ENCODE data around the gene SCAMP5. TPM values are rescaled to one million over a fixed set of nuclear protein-coding genes. Genes with fewer than 3 reads are reported as not detected.

The SCAMP5 gene
- total and polyA plus RNA-seq, 2 of the 13 experiments (the other 11 are each of a cell fraction or from before 2014, with no cell fraction given), result 34.3 to 49.0 TPM

DNA sequence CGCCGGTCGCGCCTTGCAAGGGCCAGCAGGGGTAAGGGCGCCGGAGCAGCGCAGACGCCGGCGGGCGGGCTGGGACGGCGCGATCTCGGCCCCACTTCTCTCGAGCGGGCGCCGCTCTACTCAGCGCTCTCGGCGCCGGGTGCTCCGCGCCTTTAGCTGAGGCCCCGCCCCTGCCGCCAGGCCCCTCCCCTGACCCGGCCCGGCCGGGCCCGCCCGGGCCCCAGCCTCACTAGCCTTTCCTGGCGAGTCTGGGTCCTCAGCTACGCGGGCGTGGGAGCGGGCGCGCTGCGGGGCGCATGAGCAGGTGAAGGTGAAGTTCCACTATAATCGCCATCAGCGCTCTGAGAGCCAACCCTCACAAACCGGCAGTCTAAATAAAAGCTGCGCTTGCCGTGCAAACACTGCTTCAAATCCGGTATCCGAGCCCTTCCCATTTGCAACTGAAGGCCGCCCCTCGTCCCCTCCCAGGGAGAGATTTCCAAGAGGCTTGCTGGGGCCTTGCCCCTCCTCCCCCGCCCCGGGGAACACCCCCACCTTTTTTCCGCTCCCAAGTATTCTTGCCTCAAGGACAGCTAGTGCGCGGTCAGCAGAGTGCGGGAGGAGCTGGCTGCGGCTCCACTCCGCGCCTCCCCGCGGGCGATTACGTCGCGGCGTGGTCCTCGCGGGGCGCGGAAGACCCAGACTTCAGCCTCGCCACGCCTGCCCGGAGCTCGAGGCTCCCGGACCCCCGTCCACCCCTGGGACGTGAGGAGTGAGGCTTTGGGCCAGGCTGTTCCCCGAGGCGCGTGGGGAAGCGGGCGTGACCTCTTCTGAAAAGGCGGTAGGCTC is 38.5 kb upstream of the SCAMP5 start, which contains the start of gene RPP25 (continued):
- TF ChIP-seq ZNF225 (CRISPR knock-in tag; IDR thresholded peaks at IDR 0.05), result no peak
- no peak; the same call in 1 of the 2 replicates for TF ChIP-seq SNAI1 (CRISPR knock-in tag; IDR thresholded peaks at IDR 0.05; ENCODE audit: borderline replicate concordance)
- TF ChIP-seq, protein P1, sequence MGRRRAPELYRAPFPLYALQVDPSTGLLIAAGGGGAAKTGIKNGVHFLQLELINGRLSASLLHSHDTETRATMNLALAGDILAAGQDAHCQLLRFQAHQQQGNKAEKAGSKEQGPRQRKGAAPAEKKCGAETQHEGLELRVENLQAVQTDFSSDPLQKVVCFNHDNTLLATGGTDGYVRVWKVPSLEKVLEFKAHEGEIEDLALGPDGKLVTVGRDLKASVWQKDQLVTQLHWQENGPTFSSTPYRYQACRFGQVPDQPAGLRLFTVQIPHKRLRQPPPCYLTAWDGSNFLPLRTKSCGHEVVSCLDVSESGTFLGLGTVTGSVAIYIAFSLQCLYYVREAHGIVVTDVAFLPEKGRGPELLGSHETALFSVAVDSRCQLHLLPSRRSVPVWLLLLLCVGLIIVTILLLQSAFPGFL (CRISPR knock-in tag; IDR thresholded peaks at IDR 0.05), result no peak
- TF ChIP-seq RORA (CRISPR knock-in tag; IDR thresholded peaks at IDR 0.05), result no peak
- TF ChIP-seq MXD3 (CRISPR knock-in tag; IDR thresholded peaks at IDR 0.05), result peak; percentile 16; the same call in 1 of the 2 replicates
- TF ChIP-seq ELF3 (CRISPR knock-in tag; IDR thresholded peaks at IDR 0.05), result no peak
- peak; percentile 48; the same call in 1 of the 2 replicates for TF ChIP-seq EEA1 (CRISPR knock-in tag; IDR thresholded peaks at IDR 0.05; ENCODE audit: borderline replicate concordance)
- no peak for TF ChIP-seq SMYD3 (CRISPR knock-in tag; IDR thresholded peaks at IDR 0.05)
- peak; percentile 47; the same call in 1 of the 2 replicates for TF ChIP-seq HDAC1 (CRISPR knock-in tag; IDR thresholded peaks at IDR 0.05)
- no peak for TF ChIP-seq RARG (CRISPR knock-in tag; IDR thresholded peaks at IDR 0.05; ENCODE audit: low read depth)
- no peak for TF ChIP-seq ELF4 (CRISPR knock-in tag; IDR thresholded peaks at IDR 0.05; ENCODE audit: borderline replicate concordance)
- no peak for TF ChIP-seq ZNF547 (CRISPR knock-in tag; IDR thresholded peaks at IDR 0.05)
- TF ChIP-seq KDM2A (CRISPR knock-in tag; IDR thresholded peaks at IDR 0.05; ENCODE audit: borderline replicate concordance, low read depth), result peak; percentile 25; the same call in 1 of the 2 replicates
- TF ChIP-seq, protein P2, sequence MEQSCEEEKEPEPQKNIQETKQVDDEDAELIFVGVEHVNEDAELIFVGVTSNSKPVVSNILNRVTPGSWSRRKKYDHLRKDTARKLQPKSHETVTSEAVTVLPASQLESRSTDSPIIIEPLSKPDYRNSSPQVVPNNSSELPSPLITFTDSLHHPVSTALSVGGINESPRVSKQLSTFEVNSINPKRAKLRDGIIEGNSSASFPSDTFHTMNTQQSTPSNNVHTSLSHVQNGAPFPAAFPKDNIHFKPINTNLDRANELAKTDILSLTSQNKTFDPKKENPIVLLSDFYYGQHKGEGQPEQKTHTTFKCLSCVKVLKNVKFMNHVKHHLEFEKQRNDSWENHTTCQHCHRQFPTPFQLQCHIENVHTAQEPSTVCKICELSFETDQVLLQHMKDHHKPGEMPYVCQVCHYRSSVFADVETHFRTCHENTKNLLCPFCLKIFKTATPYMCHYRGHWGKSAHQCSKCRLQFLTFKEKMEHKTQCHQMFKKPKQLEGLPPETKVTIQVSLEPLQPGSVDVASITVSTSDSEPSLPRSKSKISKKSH (CRISPR knock-in tag; IDR thresholded peaks at IDR 0.05; ENCODE audit: borderline replicate concordance), result no peak
- TF ChIP-seq BCL6 (CRISPR knock-in tag; IDR thresholded peaks at IDR 0.05), result 0 out of 2 replicates have a peak, but pooled peaks have one; percentile 15
- no peak for TF ChIP-seq ZNF598 (CRISPR knock-in tag; IDR thresholded peaks at IDR 0.05; ENCODE audit: borderline replicate concordance)
- TF ChIP-seq, protein P3, sequence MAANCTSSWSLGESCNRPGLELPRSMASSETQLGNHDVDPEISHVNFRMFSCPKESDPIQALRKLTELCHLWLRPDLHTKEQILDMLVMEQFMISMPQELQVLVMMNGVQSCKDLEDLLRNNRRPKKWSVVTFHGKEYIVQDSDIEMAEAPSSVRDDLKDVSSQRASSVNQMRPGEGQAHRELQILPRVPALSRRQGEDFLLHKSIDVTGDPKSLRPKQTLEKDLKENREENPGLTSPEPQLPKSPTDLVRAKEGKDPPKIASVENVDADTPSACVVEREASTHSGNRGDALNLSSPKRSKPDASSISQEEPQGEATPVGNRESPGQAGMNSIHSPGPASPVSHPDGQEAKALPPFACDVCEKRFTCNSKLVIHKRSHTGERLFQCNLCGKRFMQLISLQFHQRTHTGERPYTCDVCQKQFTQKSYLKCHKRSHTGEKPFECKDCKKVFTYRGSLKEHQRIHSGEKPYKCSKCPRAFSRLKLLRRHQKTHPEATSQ (CRISPR knock-in tag; IDR thresholded peaks at IDR 0.05; ENCODE audit: borderline replicate concordance), result no peak
- peak; percentile 67 for TF ChIP-seq ZNF777 (CRISPR knock-in tag; IDR thresholded peaks at IDR 0.05)
- no peak for TF ChIP-seq SOX5 (CRISPR knock-in tag; IDR thresholded peaks at IDR 0.05; ENCODE audit: borderline replicate concordance)
- TF ChIP-seq, protein P4, sequence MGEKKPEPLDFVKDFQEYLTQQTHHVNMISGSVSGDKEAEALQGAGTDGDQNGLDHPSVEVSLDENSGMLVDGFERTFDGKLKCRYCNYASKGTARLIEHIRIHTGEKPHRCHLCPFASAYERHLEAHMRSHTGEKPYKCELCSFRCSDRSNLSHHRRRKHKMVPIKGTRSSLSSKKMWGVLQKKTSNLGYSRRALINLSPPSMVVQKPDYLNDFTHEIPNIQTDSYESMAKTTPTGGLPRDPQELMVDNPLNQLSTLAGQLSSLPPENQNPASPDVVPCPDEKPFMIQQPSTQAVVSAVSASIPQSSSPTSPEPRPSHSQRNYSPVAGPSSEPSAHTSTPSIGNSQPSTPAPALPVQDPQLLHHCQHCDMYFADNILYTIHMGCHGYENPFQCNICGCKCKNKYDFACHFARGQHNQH (CRISPR knock-in tag; IDR thresholded peaks at IDR 0.05), result 0 out of 2 replicates have a peak, but pooled peaks have one; percentile 26
- TF ChIP-seq, protein P5, sequence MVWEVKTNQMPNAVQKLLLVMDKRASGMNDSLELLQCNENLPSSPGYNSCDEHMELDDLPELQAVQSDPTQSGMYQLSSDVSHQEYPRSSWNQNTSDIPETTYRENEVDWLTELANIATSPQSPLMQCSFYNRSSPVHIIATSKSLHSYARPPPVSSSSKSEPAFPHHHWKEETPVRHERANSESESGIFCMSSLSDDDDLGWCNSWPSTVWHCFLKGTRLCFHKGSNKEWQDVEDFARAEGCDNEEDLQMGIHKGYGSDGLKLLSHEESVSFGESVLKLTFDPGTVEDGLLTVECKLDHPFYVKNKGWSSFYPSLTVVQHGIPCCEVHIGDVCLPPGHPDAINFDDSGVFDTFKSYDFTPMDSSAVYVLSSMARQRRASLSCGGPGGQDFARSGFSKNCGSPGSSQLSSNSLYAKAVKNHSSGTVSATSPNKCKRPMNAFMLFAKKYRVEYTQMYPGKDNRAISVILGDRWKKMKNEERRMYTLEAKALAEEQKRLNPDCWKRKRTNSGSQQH (CRISPR knock-in tag; IDR thresholded peaks at IDR 0.05; ENCODE audit: low read depth), result no peak
- TF ChIP-seq ZNF768 (CRISPR knock-in tag; IDR thresholded peaks at IDR 0.05), result peak; percentile 20; the same call in 1 of the 2 replicates

All from HepG2 (cell line).